ENCODE measurements around the gene TBC1D5. TPM values are rescaled to one million over a fixed set of nuclear protein-coding genes. Genes with fewer than 3 reads are reported as not detected.

The TBC1D5 gene
- total and polyA plus RNA-seq, 2 of the 4 experiments (the other 2 are of a cell fraction): 16.4 to 57.0 TPM

DNA sequence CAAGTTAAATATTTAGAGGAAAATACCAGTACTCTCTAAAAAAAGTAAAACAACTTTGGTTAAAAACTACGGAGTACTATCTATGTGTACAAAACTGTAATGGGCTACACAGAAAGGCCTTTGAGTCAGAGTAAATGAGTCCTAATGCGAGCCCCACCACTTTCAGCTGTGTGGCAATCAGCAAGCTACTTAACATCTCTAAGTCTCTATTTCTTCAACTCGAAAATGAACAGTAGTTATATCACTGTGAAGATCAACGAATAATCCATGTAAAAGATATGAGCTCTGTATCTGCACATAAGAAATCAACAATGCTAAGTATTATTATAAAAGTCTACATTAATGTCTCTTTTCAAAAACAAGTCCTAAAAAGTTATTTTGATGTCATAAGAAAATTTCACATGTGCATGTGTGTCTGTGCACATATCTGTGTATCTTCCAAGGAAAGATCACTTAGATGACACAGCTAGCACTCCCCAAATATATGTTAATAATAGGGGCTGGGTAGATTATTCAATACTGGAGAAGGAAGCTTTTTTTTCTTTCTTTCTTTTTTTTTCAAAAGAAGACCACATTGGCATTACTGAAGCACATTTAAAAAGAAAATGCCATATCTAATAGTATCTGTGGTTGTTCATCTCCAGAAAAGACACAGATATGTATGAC lies 58.8 kb downstream of the TBC1D5 start:
- Histone ChIP-seq H4K20me1 (ENCODE audit: insufficient read depth, low read length) (no peaks in the 10 kb centered on the region), H3K79me1 (ENCODE audit: low read depth in 1 of 2, low read length in 2 of 2) (peaks cover 3 to 4% of the 10 kb centered on the region in 2 experiments; a peak in 1 of 4 replicates), H3K4me1 (ENCODE audit: control insufficient read depth, insufficient read depth, low read length) (no peaks in the 10 kb centered on the region), H3K9me3 (ENCODE audit: control insufficient read depth, insufficient read depth, low read length) (no peaks in the 10 kb centered on the region), H3K56ac (ENCODE audit: extremely low read depth, insufficient read depth, low read length) (no peak overlapping the region), H4K5ac (ENCODE audit: low read depth, low read length) (no peak overlapping the region), H3K9ac (ENCODE audit: low read depth, low read length) (no peak overlapping the region), H3K4ac (ENCODE audit: low read depth, low read length) (no peak overlapping the region), H2BK5ac (ENCODE audit: low read depth, low read length, poor library complexity, severe bottlenecking) (no peak overlapping the region), H2AK5ac (ENCODE audit: low read depth, low read length) (no peak overlapping the region), H2BK20ac (ENCODE audit: low read depth, low read length) (no peak overlapping the region), H3K36me3 (ENCODE audit: control insufficient read depth, insufficient read depth, low read length) (no peaks in the 10 kb centered on the region), H2BK120ac (ENCODE audit: low read depth, low read length) (no peak overlapping the region), H3K4me2 (ENCODE audit: low read depth, low read length) (no peak overlapping the region), H2AFZ (replicated peaks; ENCODE audit: low read length, poor library complexity) (no peak overlapping the region), H3K27me3 (ENCODE audit: control insufficient read depth, insufficient read depth, low read length) (no peaks in the 10 kb centered on the region), H3K18ac (ENCODE audit: low read depth, low read length) (no peak overlapping the region), H3K4me3 (ENCODE audit: insufficient read depth, low read depth, low read length) (no peak overlapping the region), H2BK15ac (ENCODE audit: low read depth, low read length) (no peak overlapping the region), H3K27ac (ENCODE audit: insufficient read depth, low read length) (no peak overlapping the region), H3K9me1 (ENCODE audit: insufficient read depth, low read length) (no peaks in the 10 kb centered on the region), H2AK9ac (replicated peaks; ENCODE audit: low read depth, low read length, poor library complexity) (no peak overlapping the region), H3K23ac (ENCODE audit: low read depth, low read length) (no peak overlapping the region), H4K8ac (ENCODE audit: low read depth in 2 of 2, low read length in 2 of 2) (no peak overlapping the region), H3K14ac (replicated peaks; ENCODE audit: low read depth, low read length) (no peak overlapping the region), H4K91ac (ENCODE audit: insufficient read depth, low read depth, low read length) (no peak overlapping the region)
- dilution Hi-C loops (cut with HindIII; ENCODE audit: low sequenced_read_pairs, unreplicated experiment) (no loop called here), intact Hi-C loops (cut with micrococcal nuclease) (no loop called here), in situ Hi-C loops (cut with MboI; ENCODE audit: low sequenced_read_pairs) (no loop called here)
- no TSS peak for BruUV-seq (replicated peaks)
- DNase-seq (no peak), ATAC-seq (ENCODE audit: low read depth) (peak; percentile 49; the same call in 1 of the 2 replicates)
- TF ChIP-seq CHD1 (IDR thresholded peaks at IDR 0.05; ENCODE audit: low read depth, low read length) (no peak), BHLHE40 (IDR thresholded peaks at IDR 0.05; ENCODE audit: low read depth, low read length) (no peak), ELK1 (IDR thresholded peaks at IDR 0.05; ENCODE audit: borderline replicate concordance, low read depth, low read length) (no peak), MXI1 (IDR thresholded peaks at IDR 0.05; ENCODE audit: borderline replicate concordance, low read depth, low read length) (no peak), FOS (IDR thresholded peaks at IDR 0.05; ENCODE audit: low read depth, low read length) (no peak), RFX5 (IDR thresholded peaks at IDR 0.05; ENCODE audit: low read depth, low read length) (no peak), MAFK (IDR thresholded peaks at IDR 0.05; ENCODE audit: low read depth, low read length) (no peak), RAD21 (IDR thresholded peaks at IDR 0.05; ENCODE audit: low read length) (no peak), NFE2L2 (IDR thresholded peaks at IDR 0.05; ENCODE audit: low read depth, low read length) (no peak), POLR2A (IDR thresholded peaks at IDR 0.05; ENCODE audit: low read depth, low read length) (no peak), CEBPB (IDR thresholded peaks at IDR 0.05; ENCODE audit: low read depth, low read length) (no peak), RCOR1 (IDR thresholded peaks at IDR 0.05; ENCODE audit: insufficient replicate concordance, low read length) (no peak), SMC3 (IDR thresholded peaks at IDR 0.05; ENCODE audit: low read depth, low read length) (no peak), MAZ (IDR thresholded peaks at IDR 0.05; ENCODE audit: borderline replicate concordance, low read depth, low read length) (no peak), USF2 (IDR thresholded peaks at IDR 0.05; ENCODE audit: low read depth, low read length) (no peak)
- WGBS, 2 experiments (ENCODE audit: extremely low coverage in 2 of 2, insufficient read length in 1 of 2): no CpG with 5 or more reads among the region's 4 CpGs
- ChIA-PET CTCF (no interaction called here), POLR2A (ENCODE audit: unreplicated experiment) (no interaction called here)

Data from IMR-90 (cell line).